22Rv1 (cell line): ENCODE measurements around the gene NDUFB8.
A peak's percentile ranks its signal among the peaks of the same experiment; 100 is the strongest.

Experiments used
- H3K27ac ChIP-seq: fragments of 450-650 bp; 2 replicates; pipeline ENCODE4 v1.5.1; 2017
- ZFX ChIP-seq: fragments of 450-650 bp; IDR thresholded peaks from 2 replicates; pipeline ENCODE4 v1.6.1; 2017; ENCODE audit warnings: antibody characterized with exemption, borderline replicate concordance
- TF ChIP-seq, protein P1 (sequence below): fragments of 450-650 bp; IDR thresholded peaks from 2 replicates; pipeline ENCODE4 v1.5.1; 2017; ENCODE audit warnings: mild to moderate bottlenecking

Gene NDUFB8

DNA sequence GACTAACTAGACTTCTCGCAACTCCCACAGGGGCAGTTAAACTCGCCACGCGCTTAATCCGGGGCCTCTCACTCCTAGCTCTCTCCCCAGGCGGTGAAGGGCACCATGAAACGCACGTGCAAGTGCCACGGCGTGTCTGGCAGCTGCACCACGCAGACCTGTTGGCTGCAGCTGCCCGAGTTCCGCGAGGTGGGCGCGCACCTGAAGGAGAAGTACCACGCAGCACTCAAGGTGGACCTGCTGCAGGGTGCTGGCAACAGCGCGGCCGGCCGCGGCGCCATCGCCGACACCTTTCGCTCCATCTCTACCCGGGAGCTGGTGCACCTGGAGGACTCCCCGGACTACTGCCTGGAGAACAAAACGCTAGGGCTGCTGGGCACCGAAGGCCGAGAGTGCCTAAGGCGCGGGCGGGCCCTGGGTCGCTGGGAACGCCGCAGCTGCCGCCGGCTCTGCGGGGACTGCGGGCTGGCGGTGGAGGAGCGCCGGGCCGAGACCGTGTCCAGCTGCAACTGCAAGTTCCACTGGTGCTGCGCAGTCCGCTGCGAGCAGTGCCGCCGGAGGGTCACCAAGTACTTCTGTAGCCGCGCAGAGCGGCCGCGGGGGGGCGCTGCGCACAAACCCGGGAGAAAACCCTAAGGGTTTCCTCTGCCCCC, 47.4 kb downstream of the NDUFB8 start:
- no peak for TF ChIP-seq ZFX
- TF ChIP-seq, protein P1, sequence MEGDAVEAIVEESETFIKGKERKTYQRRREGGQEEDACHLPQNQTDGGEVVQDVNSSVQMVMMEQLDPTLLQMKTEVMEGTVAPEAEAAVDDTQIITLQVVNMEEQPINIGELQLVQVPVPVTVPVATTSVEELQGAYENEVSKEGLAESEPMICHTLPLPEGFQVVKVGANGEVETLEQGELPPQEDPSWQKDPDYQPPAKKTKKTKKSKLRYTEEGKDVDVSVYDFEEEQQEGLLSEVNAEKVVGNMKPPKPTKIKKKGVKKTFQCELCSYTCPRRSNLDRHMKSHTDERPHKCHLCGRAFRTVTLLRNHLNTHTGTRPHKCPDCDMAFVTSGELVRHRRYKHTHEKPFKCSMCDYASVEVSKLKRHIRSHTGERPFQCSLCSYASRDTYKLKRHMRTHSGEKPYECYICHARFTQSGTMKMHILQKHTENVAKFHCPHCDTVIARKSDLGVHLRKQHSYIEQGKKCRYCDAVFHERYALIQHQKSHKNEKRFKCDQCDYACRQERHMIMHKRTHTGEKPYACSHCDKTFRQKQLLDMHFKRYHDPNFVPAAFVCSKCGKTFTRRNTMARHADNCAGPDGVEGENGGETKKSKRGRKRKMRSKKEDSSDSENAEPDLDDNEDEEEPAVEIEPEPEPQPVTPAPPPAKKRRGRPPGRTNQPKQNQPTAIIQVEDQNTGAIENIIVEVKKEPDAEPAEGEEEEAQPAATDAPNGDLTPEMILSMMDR: peak; percentile 97
- H3K27ac ChIP-seq: peak overlapping the region; percentile 81

DNA sequence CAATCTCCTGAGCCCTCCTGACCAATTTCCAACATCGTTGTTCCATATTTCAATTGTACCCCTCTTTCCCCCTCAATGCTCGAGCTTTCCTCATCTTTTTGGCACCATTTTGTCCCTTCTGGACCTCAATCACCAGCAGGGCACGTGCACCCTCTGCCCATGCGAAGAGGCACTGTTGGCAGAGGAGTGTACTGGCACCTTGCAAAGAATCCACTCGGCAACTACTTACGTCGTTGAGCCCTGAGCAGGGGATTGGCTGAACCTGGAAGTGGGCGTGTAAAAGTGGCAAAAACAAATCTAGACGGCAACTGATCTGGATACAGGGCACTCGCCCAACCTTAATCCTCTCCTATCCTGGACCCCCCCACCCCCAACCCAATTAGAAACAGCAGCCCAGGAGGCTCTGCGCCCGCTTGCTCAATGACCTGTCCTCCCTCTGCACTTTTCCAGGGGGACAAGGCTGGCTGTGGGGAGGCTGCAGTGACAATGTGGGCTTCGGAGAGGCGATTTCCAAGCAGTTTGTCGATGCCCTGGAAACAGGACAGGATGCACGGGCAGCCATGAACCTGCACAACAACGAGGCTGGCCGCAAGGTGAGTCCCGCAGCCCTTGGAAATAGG, 48.1 kb downstream of the NDUFB8 start:
- H3K27ac ChIP-seq: peak overlapping the region; percentile 81
- TF ChIP-seq ZFX: no peak
- TF ChIP-seq, protein P1: no peak

DNA sequence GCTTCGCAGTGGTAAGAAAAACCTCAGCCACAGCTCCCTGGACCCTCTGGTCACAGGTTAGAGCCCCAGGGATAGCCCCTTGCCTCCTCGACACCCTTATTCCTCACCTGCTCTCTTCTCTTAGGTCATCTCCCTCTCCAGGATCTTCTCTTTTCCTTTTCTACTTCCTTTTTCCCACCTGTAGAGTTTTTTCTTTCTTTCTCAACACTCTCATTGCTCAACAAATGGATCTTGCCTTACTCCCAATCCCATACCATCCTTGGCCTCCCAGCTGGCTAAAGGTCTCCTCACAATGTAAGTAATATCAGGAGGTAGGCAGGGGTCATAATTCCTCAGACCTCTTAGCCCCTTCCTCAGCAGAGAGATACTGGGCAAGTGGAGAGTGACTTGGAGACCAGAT, 49.7 kb downstream of the NDUFB8 start:
- TF ChIP-seq, protein P1: no peak
- TF ChIP-seq ZFX: no peak
- no peak overlapping the region for H3K27ac ChIP-seq

DNA sequence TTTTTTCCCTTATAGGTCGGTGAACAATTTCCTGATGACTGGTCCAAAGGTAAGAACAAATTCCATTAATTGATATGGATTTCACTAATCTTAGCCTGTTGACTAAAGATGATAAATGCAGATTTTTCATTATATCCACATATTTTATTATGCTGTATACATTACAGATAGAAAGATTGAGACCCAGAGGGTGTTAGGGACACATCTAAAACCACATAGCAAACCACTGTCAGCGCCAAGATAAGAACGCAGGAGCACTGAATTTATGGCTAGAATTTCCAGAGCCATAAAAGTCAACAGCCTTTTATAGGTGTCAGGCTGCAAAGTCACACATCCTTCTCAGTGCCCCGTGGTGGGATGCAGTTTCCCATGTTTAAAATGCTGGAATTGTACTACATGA, 50.6 kb downstream of the NDUFB8 start:
- TF ChIP-seq, protein P1: no peak
- no peak for TF ChIP-seq ZFX
- H3K27ac ChIP-seq: no peak overlapping the region

DNA sequence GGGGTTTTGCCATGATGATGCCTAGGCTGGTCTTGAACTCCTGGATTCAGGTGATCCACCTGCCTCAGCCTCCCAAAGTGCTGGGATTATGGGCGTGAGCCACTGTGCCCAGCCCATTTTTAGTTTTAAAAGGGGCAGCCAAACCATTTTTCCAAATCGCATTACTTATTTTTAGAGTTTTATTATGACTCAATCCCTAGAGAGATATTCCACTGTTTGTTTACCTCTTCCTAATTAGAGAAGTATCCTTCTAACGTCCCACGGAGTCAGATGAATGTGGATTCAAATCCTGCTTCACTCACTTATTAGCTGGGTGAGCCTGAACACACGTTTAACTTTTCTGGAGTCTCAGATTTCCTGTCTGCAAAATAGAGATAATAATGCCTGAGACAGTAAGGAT, 51.7 kb downstream of the NDUFB8 start:
- TF ChIP-seq, protein P1: no peak
- TF ChIP-seq ZFX: no peak
- no peak overlapping the region for H3K27ac ChIP-seq
